HTR-8/SVneo (cell line): Measurements from ENCODE around the gene GMNN.
"Not testable (repeated sequence)": the region's sequence is repeated elsewhere in the genome, so short reads cannot be mapped to it uniquely, and the experiment has no call there.

ENCODE experiments used
- DNase-seq: peaks from one replicate; pipeline ENCODE4 v3.0.0; 2011; ENCODE audit warnings: low spot score, mixed read lengths; ENCODE audit not compliant: insufficient read length
- FAIRE-seq: peaks from 2 replicates; lab custom pipeline; 2011; peaks lifted over from hg19 to GRCh38; lab: Jason Lieb, UNC

Gene GMNN

GRCh38 chr6:24760210-24760609 is 14.5 kb upstream of the GMNN start:
- FAIRE-seq (no peak), DNase-seq (no peak)

GRCh38 chr6:24761193-24761835 is 13.4 kb upstream of the GMNN start:
- DNase-seq (no peak), FAIRE-seq (no peak)

- no peak for FAIRE-seq
- DNase-seq = no peak
Observed at GRCh38 chr6:24761851-24762250, 12.9 kb upstream of the GMNN start.

GRCh38 chr6:24763578-24763977 is 11.2 kb upstream of the GMNN start:
- FAIRE-seq = no peak
- DNase-seq = no peak

- not testable (repeated sequence) for FAIRE-seq, DNase-seq
Observed at GRCh38 chr6:24764833-24765828, 9.6 kb upstream of the GMNN start.

- not testable (repeated sequence) for FAIRE-seq, DNase-seq
Observed at GRCh38 chr6:24765968-24766367, 8.8 kb upstream of the GMNN start.

GRCh38 chr6:24766680-24767462 is 7.9 kb upstream of the GMNN start:
- DNase-seq = peak; percentile 45
- no peak for FAIRE-seq

GRCh38 chr6:24768361-24768760 is 6.4 kb upstream of the GMNN start:
- no peak for DNase-seq

GRCh38 chr6:24775520-24776058 is 852 bp downstream of the GMNN start:
- DNase-seq (no peak), FAIRE-seq (no peak)

More at GRCh38 chr6:24768361-24768760, 6.4 kb upstream of the GMNN start:
- no peak for FAIRE-seq

- DNase-seq (no peak), FAIRE-seq (no peak)
Observed at GRCh38 chr6:24777227-24777626, 2.5 kb downstream of the GMNN start.

- DNase-seq (no peak), FAIRE-seq (no peak)
Observed at GRCh38 chr6:24778121-24778520, 3.4 kb downstream of the GMNN start.

- no peak for DNase-seq
- no peak for FAIRE-seq
Observed at GRCh38 chr6:24778878-24779277, 4.1 kb downstream of the GMNN start.

GRCh38 chr6:24779416-24780016 is 4.8 kb downstream of the GMNN start:
- DNase-seq (no peak), FAIRE-seq (no peak)

GRCh38 chr6:24780206-24780605 is 5.5 kb downstream of the GMNN start:
- FAIRE-seq = no peak

GRCh38 chr6:24788031-24788665 is 13.4 kb downstream of the GMNN start:
- DNase-seq (no peak), FAIRE-seq (no peak)

More at GRCh38 chr6:24780206-24780605, 5.5 kb downstream of the GMNN start:
- no peak for DNase-seq

- FAIRE-seq (no peak), DNase-seq (no peak)
Observed at GRCh38 chr6:24795106-24795505, 20.4 kb downstream of the GMNN start.

- no peak for FAIRE-seq
- DNase-seq = no peak
Observed at GRCh38 chr6:24796616-24797290, 22.0 kb downstream of the GMNN start.

- DNase-seq (no peak), FAIRE-seq (no peak)
Observed at GRCh38 chr6:24797596-24798216, 23.0 kb downstream of the GMNN start.
